GM06990 (cell line): ENCODE measurements around the gene ATP1A3.
"Not testable (repeated sequence)": the region's sequence is repeated elsewhere in the genome, so short reads cannot be mapped to it uniquely, and the experiment has no call there.

Experiments used
- DNase-seq: peaks from one replicate; pipeline ENCODE4 v3.0.0-alpha.2; 2011; ENCODE audit not compliant: insufficient read length; ENCODE audit errors: extremely low read depth
- H3K27me3 ChIP-seq: replicated peaks from 2 replicates; pipeline ENCODE4 v1.6.0; 2011; ENCODE audit warnings: low read length; ENCODE audit not compliant: control insufficient read depth, insufficient read depth
- H3K36me3 ChIP-seq: 2 replicates; pipeline ENCODE4 v1.5.1; 2011; ENCODE audit warnings: low read length; ENCODE audit not compliant: control insufficient read depth, insufficient read depth
- H3K4me3 ChIP-seq: replicated peaks from 2 replicates; pipeline ENCODE4 v1.5.1; 2011; ENCODE audit warnings: low read depth, mild to moderate bottlenecking, control low read depth, low read length
- CTCF ChIP-seq: IDR thresholded peaks from 2 replicates; pipeline ENCODE4 v1.5.1; 2011; ENCODE audit warnings: low read length, control low read depth, mild to moderate bottlenecking, inconsistent platforms; ENCODE audit not compliant: insufficient read depth, poor library complexity, severe bottlenecking

ATP1A3 gene

GRCh38 chr19:41993612-41994483 is at the start of gene ATP1A3:
Gene ATP1A3 (minus strand): TSS chr19:41994230. CDS start chr19:41994076, 154 bp downstream.
- no peak for TF ChIP-seq CTCF
- peak; percentile 76 for DNase-seq
- Histone ChIP-seq H3K36me3 (no peaks in the 10 kb centered on the region), H3K4me3 (peak within 1 kb of the TSS; percentile 53), H3K27me3 (peaks cover 4% of the 10 kb centered on the region)

GRCh38 chr19:42042455-42043170 is 48.6 kb upstream of the ATP1A3 start:
- Histone ChIP-seq H3K27me3 (no peaks in the 10 kb centered on the region; the same call in 1 of the 2 replicates), H3K36me3 (no peaks in the 10 kb centered on the region), H3K4me3 (no peak overlapping the region)
- TF ChIP-seq CTCF, result no peak
- no peak for DNase-seq

- not testable (repeated sequence) for DNase-seq, H3K36me3 ChIP-seq, H3K4me3 ChIP-seq
These were observed 46.5 kb upstream of the ATP1A3 start for GRCh38 chr19:42040491-42040890.

GRCh38 chr19:42040031-42040430 is 46.0 kb upstream of the ATP1A3 start:
- Histone ChIP-seq H3K4me3 (no peak overlapping the region), H3K27me3 (no peaks in the 10 kb centered on the region; the same call in 1 of the 2 replicates), H3K36me3 (no peaks in the 10 kb centered on the region)
- no peak for DNase-seq
- TF ChIP-seq CTCF, result no peak

More at GRCh38 chr19:42040491-42040890, 46.5 kb upstream of the ATP1A3 start:
- not testable (repeated sequence) for H3K27me3 ChIP-seq

- H3K4me3 ChIP-seq, result no peak overlapping the region
- no peaks in the 10 kb centered on the region; the same call in 1 of the 2 replicates for H3K27me3 ChIP-seq
- no peak for DNase-seq
- H3K36me3 ChIP-seq, result no peaks in the 10 kb centered on the region
- no peak for TF ChIP-seq CTCF
These were observed 44.6 kb upstream of the ATP1A3 start for GRCh38 chr19:42038666-42039065.

- Histone ChIP-seq H3K27me3 (no peaks in the 10 kb centered on the region), H3K4me3 (no peak overlapping the region), H3K36me3 (no peaks in the 10 kb centered on the region)
- DNase-seq, result no peak
- no peak for TF ChIP-seq CTCF
These were observed 43.6 kb upstream of the ATP1A3 start for GRCh38 chr19:42037649-42038048.
